Cardiac fibroblast (primary cell): ENCODE results near the gene SPINK7.
A peak's percentile ranks its signal among the peaks of the same experiment; 100 is the strongest.
"Not testable (repeated sequence)": the region's sequence is repeated elsewhere in the genome, so short reads cannot be mapped to it uniquely, and the experiment has no call there.

Experiments
- DNase-seq, 2 donors: peaks; one replicate each; pipeline versions ENCODE4 v3.0.0 to v3.0.0-alpha.2; 2010; ENCODE audit warnings: low read depth in 2 of 2
- H3K4me3 ChIP-seq, 2 donors: replicated peaks in 1 of 2; 1 replicate in 1 of 2; 2 replicates in 1 of 2; pipeline ENCODE4 v1.5.1; 2011; ENCODE audit warnings: low read depth in 2 of 2, low read length in 2 of 2, mild to moderate bottlenecking in 2 of 2, moderate library complexity in 1 of 2
- CTCF ChIP-seq: IDR thresholded peaks from one replicate; pipeline ENCODE4 v1.5.1; 2011; ENCODE audit warnings: low read depth, mild to moderate bottlenecking, low read length, inconsistent platforms

SPINK7 gene

GRCh38 chr5:148306446-148306845, 5.8 kb upstream of the SPINK7 start:
- DNase-seq = no peak
- no peak for TF ChIP-seq CTCF
- no peak overlapping the region for H3K4me3 ChIP-seq

- no peak for TF ChIP-seq CTCF
Observed at GRCh38 chr5:148309019-148309418, 3.2 kb upstream of the SPINK7 start.

GRCh38 chr5:148309746-148310145, 2.5 kb upstream of the SPINK7 start:
- H3K4me3 ChIP-seq = no peak overlapping the region
- DNase-seq = no peak
- no peak for TF ChIP-seq CTCF

More at GRCh38 chr5:148309019-148309418, 3.2 kb upstream of the SPINK7 start:
- DNase-seq = no peak
- H3K4me3 ChIP-seq = no peak overlapping the region

DNA sequence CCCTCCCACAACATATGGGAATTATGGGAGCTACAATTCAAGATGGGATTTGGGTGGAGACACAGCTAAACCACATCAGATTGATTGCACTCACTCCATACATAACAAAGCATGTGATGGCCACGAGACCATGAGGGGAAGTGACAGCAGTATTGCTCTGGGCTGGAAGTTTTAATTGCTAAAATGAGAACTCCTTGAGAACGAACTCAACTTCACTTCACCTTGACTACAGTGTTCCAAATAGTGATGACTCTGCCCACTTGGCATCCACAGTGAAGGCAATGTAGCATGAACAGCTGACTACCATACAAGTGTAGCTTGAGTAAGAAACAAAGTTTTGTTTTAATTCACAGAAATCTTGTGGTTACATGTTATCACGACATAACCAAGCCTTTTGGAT, 739 bp upstream of the SPINK7 start:
- H3K4me3 ChIP-seq = no peak overlapping the region
- DNase-seq = no peak
- TF ChIP-seq CTCF = no peak

- no peak for TF ChIP-seq CTCF
- DNase-seq = no peak
- no peak overlapping the region for H3K4me3 ChIP-seq
Observed at GRCh38 chr5:148314187-148314586, 2.0 kb downstream of the SPINK7 start.

GRCh38 chr5:148314731-148315130, 2.5 kb downstream of the SPINK7 start:
- no peak for TF ChIP-seq CTCF
- DNase-seq = no peak
- no peak overlapping the region for H3K4me3 ChIP-seq

- DNase-seq = not testable (repeated sequence)
- H3K4me3 ChIP-seq = peak overlapping the region in 1 of 2 donors; percentile 6
Observed at GRCh38 chr5:148320011-148320963, 8.1 kb downstream of the SPINK7 start.
